HG03280 (cell line): ENCODE measurements around the gene SAMD1.
A peak's percentile ranks its signal among the peaks of the same experiment; 100 is the strongest.

Experiments
- ATAC-seq: cut with Tn5 transposase; IDR thresholded peaks from one replicate; pipeline ENCODE4 v1.9.1; 2021; ENCODE audit warnings: mild to moderate bottlenecking, moderate library complexity; ENCODE audit not compliant: unreplicated experiment

Gene SAMD1

GRCh38 chr19:14090509-14091080, at the start of gene SAMD1:
Gene SAMD1, minus strand, starts transcription at chr19:14090751.
- ATAC-seq, result peak; percentile 42

- no peak for ATAC-seq
These were observed 49.4 kb upstream of the SAMD1 start for GRCh38 chr19:14139944-14140343.

GRCh38 chr19:14138576-14139265, 48.2 kb upstream of the SAMD1 start:
- no peak for ATAC-seq

GRCh38 chr19:14136509-14137281, 46.1 kb upstream of the SAMD1 start, which contains the start of gene ASF1B:
Gene ASF1B, minus strand, starts transcription at chr19:14136589. Its CDS starts 133 bp downstream, at chr19:14136456.
- ATAC-seq, result peak; percentile 81

DNA sequence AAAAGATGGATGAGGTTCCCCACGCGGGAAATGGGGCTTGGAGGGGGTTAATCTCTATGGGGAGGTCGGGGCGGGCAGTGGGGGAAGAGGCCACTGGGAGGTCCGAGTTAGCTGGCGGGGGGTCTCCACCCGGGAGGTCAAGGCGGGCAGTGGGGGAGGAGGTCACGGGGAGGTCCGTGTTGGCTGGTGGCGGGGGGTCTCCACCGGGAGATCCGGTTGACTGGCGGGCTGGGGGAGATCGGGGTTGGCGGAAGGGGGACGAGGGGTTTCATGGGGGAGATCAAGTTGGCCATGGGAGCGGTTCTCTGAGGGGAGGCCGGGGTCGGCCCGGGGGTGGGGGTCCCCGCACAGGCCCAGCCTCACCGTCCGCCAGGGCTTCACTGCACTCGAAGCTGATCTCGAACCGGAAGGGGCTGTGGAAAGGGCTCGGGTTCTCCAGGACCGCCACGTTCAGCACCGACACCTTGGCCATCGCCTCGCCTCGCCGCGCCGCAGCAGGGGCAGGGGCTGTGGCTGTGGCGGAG, 45.5 kb upstream of the SAMD1 start:
- no peak for ATAC-seq

DNA sequence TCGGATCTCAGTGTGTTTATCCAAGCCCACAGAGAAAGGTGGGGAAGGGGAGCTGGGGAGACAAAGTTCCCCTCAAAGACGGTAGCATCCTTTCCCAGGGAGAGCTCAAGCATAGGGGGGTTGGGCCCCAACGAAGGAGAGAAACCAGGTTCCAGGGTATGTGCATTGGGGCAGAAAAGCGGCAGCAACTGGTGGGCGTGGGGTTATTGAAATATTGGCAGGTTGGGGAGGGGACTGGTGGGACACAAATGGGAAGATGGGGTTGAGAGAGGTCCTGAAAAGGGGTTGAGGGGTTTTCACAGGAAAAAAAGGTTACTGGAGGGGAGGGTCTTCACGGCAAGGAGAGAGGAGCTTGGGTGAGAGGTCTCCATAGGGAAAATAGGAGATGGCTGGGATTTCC, 44.8 kb upstream of the SAMD1 start:
- ATAC-seq, result no peak

GRCh38 chr19:14127929-14128509, 37.5 kb upstream of the SAMD1 start:
- ATAC-seq, result no peak

DNA sequence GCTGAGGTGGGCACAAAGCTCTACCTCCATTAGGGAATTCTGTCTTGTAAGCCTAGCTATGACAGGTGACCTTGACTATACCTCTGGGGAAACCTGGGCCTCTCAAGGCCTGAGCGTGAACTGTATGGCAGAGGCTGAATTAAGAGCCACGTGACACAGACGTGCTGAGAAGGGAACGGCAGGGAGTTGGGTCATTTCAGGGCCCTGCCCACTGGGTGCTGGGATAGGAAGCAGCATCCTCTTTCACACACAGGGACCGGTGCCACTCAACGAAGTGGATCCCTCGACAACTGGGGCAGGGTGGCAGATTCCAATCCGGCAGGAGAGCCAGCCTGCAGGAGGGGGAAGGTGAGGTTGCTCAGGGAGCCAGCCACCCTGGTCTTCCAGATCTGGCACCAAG, 36.6 kb upstream of the SAMD1 start:
- no peak for ATAC-seq

- no peak for ATAC-seq
These were observed 32.4 kb upstream of the SAMD1 start for GRCh38 chr19:14122924-14123323.

- ATAC-seq, result no peak
These were observed 29.9 kb upstream of the SAMD1 start for GRCh38 chr19:14120497-14120780.

DNA sequence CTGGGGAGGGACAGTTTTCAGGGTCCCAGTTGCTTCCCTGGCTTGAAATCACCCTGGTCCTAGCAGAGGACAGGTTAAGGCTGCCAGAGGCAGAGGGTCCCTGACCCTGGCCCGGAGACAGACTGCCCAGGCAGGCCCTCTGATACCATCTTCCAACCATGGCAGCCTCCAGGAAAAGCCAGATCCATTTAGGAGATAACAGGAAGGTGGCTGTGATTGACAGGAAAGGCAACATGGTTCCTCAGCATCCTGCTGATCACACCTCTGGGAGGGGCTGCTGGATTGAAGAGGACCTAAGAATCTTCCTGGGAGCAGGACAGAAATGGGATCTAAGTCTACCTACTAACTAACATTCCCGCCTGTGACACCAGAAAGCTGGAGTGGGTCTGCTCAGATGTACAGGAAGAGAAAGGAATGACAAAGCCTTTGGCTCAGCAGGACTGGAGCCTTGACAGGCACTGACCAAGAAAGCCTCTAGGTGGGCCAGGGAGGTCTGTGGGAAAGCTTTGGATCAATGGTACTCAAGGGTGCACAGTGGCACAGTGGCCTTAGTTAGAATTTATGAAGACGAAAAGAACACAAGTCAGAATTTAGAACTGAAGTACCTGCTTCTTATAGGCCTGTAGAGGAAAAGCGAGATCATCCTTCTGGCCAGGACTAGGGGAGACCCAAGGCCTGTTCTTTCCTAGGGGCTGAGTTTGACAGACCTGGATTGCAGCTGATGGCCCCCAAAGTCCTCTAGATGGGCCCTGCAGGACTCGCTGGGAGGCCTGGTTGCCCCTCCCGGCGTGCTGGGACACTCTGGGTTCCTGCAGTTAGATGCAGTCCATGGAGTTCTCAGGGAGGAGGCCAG, 29.3 kb upstream of the SAMD1 start:
- no peak for ATAC-seq

DNA sequence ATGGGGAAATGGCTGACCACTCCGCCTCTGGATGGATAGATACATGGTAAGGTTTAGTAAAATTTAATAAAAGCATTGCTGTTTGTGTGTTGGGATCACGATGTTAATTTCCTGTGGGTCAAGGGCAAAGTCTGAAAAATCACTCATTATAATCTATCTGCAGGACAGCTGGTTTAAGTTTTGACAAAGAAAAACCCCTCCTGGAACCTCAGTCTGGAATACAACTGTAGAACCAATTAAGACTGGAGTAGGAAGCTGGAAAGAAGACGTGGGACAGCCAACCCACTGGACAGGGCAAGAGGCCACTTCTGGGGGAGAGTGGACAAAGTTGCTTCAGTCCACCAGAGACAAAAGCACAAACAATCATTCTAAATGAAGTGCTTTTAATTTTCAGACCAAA, 28.6 kb upstream of the SAMD1 start:
- ATAC-seq, result no peak

DNA sequence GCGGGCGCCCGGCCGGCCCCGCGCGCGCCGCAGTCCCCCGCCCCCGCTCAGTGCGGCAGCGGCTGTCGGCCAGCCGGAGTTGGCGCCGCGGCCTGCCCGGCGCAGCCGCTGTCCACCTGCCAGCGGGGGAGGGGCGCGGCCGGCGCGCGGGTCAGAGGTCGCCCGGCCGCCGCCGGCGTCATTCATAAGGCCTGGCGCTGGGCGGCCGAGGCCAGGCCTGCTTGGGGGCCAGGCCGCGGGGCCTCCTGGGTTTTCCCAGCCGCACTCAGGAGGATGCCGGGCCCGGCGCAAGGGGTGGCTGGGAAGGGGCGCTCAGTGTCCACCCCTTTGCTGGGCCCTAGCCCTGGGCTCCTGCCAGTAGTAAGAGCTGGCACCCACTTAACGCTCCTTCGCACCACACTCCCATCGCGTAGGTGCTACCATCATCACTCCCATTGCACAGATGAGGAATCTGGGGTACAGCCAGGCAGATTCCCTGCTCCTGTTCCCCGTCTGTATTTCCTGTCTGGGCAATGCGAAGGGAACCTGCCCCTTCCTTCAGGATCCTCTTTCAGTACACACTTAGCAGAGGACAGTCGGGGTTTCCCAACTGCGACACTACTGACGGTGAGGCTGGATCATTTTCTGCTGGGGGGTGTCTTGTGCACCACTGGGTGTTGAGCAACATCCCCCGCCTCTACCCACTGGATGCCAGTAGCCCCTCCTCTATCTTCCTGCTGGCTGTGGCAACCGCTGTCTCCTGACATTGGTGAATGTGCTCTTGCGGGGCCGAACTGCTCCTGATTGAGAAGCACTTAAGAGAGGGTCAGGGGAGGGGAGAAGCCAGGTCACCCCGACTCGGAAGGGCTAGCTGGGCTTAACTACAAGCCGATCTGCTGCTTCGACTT, 27.9 kb upstream of the SAMD1 start:
- no peak for ATAC-seq

DNA sequence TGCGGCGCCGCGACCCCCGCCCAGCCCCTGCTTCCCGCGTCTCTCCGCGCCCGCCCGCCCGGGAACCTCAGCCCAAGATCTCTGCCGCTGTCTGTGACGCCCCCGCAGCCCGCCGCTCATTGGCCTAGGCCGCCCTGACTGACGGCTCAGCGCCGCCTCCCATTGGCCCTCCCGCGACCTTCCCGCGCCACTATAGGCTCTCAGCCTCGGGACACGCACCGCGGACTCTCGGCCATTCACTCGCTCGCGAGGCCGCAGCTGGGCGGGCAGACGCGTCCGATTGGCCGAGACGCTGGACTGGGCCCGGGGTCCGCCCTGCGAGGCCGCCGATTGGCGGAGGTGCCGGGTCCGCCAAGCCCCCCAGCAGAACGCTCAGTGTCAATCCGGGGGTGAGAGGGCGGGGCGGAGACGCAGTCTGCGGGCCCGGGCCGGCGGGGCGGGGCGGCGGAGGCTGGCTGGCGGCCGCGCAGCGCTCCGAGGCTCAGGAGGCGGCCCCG, 27.2 kb upstream of the SAMD1 start, which contains the start of gene PRKACA:
TSS of gene PRKACA (minus strand) at position 95 of the 497 bp plus-strand sequence. CDS start 215 bp downstream, outside the sequence.
- peak; percentile 88 for ATAC-seq

DNA sequence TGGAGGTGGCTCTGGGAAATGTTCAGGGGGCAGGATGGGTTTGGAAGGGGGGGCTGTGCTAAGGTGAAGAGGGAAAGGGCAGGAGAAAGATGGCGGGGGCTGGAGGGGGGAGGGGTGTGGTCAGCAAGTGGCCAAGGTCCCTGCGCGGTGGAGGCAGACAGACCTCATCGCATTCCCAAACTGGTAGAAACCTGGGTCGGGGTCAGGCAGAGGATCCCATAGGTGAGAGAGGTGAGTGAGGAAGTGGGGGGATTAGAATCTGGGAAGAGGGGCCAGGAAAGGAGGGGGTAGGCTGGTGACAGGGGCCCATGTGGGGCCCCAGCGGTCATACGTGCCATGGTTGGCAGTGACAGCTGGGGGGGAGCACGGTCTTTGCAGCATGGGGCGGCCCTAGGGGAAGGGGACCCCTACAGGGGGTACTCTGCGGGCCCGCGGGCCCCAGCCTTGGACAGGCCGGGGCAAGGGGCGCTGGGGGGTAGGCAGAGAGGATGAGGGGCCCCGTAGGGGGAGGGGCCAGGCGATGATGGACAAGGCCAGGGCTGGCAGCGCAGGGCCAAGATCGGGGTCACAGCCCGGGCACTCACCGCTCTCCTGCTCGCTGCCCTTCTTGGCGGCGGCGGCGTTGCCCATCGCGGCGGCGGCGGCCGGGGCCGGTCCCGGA, 26.5 kb upstream of the SAMD1 start:
- peak; percentile 13 for ATAC-seq

DNA sequence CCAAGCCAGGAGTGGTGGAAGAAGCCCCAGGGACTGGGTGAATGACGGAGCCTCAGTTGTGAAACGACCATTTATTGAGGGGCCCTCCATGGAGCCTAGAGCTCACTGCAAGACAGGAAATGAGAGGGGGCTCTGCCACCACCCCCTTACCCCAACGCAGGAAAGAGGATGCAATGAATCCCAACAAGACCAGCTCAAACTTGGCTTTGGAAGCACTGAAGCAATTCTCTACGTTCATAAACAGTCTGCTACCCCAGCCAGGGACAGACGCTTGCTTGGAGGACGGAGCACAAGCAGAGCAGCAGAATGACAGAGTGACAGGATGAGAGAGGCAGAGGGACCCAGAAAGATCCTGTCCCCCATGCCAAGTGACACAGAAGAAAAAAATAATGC, 26.0 kb upstream of the SAMD1 start:
- ATAC-seq, result no peak

- ATAC-seq, result no peak
These were observed 25.2 kb upstream of the SAMD1 start for GRCh38 chr19:14115756-14116155.

DNA sequence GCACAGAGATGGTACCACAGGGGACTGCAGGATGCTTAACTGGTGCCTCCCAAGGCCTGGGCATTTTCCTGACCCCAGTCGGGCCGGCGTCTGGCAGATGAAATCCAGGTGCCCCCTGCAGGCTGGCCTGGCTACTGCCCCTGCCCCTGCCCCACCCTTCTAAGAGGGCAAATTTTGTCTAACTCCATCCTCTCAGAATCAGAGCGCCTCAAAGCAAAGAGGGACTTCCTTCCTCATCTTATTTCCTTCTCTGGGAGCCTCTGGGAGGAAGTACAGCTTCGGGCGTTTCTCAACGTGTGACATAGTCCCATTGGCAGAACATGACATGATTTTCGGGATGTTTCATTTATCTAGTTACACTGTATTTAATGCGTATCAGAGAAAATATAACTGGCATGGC, 24.3 kb upstream of the SAMD1 start:
- no peak for ATAC-seq

- no peak for ATAC-seq
These were observed 23.9 kb upstream of the SAMD1 start for GRCh38 chr19:14114439-14114838.
